Activated T-cell treated with anti-CD3 and anti-CD28 coated beads, Interleukin-2, amount 50 U/mL, for 1 hour (primary cell): ENCODE results near the gene WFIKKN1.
A peak's percentile ranks its signal among the peaks of the same experiment; 100 is the strongest.

Experiments used
- DNase-seq: peaks from one replicate; pipeline ENCODE4 v3.0.0-alpha.2; 2020

Gene WFIKKN1

DNA sequence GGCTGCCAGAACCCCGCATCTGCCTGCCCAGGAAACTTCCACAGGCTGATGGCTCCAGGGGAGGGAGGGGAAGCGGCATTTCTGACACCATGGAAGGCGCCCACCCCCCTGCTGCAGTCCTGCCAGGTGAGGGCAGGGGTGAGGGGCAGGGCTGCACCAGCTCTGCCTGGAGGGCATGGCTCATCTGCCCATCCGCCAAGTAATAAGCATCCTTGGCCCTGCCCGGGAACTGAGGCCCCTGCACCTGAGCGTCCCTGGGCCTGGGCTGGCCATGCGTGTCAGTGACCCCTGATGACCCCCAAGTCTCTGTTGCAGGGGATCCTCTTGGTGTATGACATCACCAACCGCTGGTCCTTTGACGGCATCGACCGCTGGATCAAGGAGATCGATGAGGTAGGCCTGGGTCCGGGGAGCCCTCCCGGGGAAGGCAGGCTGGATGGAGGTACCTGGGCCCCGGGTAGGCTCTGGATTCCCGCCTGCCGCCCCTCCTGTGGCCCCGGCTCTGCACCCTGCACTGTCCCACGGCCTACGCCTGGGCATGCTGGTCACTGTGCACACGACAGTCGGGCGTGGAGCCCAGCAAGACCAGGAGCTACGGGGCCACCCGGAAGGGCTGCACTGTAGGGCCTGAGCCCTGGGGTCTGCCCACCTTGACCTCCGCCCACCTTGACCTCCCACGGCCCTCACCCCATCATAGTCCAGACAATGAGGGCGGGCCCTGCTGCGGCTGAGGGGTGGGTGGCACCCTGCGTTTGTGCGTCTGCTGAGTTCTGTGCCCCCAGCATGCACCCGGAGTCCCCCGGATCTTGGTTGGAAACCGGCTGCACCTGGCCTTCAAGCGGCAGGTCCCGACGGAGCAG is 5.4 kb upstream of the WFIKKN1 start:
- DNase-seq: no peak

DNA sequence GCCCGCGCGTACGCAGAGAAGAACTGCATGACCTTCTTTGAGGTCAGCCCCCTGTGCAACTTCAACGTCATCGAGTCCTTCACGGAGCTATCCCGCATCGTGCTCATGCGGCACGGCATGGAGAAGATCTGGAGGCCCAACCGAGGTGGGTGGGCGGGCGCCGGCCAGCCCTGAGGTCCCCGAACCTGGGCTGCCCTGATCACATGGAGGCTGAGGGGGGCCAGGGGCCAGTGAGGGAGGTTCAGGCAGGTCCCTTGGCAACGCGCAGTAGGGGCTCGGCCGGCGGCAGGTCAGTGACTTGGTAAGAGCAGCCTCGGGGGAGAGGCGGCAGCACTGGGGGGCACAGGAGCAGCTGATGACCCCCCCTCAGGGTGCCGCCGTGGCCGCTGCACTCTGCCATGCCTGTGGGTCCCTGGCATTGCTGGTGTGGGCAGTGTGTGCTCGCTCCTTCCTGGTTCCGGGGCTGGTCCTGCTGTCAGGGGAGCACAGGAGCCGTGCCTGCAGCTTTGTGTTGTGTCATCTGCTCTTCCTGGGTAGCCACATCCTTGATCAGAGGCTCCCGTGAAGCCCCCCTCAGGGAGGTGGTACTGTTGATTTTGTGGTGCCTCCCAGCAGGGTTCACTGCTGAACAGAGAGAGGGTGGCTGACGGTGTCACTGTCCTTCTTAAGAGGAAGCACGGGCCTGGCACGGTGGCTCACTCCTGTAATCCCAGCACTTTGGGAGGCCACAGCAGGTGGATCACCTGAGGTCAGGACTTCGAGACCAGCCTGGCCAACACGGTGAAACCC is 4.6 kb upstream of the WFIKKN1 start:
- no peak for DNase-seq

DNA sequence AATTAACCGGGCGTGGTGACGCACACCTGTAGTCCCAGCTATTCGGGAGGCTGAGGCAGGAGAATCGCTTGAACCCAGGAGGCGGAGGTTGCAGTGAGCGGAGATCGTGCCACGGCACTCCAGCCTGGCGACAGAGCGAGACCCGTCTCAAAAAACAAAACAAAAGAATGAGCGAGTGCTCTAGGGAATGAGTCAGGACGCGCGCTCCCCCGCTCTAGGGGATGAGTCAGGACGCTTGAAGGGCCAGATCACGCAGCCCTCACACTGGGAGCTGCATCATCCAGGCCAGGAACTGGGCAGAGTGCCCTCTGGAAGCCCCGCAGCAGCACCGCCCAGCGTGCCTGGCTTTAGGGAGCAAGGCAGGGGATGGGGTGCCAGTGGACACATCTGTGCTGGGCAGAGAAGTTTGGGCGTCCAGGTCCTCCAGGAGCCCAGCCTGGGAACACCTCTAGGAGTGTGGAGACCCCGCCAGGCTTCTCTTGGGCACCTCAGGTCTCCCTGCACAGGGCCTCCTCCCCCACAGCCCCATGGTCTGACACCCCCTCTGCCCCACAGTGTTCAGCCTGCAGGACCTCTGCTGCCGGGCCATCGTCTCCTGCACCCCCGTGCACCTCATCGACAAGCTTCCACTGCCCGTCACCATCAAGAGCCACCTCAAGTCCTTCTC is 3.9 kb upstream of the WFIKKN1 start:
- DNase-seq: no peak

DNA sequence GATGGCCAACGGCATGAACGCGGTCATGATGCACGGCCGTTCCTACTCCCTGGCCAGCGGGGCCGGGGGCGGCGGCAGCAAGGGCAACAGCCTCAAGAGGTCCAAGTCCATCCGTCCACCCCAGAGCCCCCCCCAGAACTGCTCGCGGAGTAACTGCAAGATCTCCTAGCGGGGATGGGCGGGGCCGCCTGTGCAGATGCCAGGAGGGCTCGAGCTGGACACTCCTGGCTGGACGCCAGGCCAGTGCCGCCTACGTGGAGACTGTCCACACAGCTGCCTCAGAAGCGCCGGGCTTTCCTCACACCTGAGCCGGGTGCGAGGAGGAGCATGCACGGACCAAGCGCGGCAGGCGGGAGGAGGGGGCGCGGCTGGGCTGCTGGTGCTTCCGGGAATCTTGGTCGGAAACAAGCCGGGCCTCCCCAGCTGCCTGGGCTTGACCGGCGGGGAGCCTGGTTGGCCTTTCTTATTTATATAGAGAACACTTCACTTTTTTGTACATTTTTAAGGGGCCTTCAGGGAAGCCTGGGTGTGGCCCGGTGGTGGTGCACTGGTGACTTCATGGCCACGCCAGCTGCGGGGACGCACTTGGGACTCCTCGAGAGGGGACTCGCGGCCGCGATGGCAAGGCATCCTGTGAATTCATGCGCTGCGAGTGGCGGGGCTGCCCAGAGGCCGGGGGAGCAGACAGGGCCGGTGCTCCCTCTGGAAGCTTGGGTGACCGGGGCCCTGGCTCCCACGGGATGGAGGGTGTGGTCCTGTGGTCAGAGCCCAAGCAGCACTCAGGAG is 3.1 kb upstream of the WFIKKN1 start:
- no peak for DNase-seq

DNA sequence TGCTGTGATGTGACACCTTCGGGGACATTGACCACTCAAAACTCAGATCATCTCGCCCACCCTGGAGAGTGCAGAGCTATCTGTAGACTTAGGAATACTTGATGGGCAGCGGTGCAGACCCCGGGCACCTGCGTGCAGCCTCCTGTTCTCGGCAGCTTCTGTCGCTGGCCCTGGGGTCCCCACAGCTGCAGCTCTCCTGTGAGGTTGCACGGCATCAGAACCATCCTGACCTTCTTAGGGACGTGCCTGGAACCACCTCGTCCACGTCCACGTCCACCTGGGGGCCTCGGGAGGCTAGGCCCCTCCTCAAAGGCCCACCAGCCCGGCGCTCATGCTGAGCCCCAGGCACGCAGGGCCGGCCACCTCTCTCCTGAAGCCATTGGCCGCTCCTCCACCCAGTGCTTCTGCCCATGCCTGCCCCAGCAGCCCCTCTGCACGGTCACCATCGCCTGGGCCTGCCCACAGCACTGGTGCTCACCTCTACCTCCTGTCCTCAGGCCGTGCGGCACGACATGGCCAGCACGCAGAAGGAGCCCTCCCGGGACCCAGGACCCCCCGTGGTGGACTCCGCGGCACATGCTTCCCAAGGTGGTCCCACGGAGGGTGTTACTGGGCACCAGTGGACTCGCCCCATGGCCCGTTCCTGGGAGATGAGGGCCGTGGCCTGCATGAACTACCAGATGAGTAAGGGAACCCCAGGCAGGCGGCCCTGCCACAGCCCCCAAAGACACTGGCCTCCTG is 2.3 kb upstream of the WFIKKN1 start:
- no peak for DNase-seq

DNA sequence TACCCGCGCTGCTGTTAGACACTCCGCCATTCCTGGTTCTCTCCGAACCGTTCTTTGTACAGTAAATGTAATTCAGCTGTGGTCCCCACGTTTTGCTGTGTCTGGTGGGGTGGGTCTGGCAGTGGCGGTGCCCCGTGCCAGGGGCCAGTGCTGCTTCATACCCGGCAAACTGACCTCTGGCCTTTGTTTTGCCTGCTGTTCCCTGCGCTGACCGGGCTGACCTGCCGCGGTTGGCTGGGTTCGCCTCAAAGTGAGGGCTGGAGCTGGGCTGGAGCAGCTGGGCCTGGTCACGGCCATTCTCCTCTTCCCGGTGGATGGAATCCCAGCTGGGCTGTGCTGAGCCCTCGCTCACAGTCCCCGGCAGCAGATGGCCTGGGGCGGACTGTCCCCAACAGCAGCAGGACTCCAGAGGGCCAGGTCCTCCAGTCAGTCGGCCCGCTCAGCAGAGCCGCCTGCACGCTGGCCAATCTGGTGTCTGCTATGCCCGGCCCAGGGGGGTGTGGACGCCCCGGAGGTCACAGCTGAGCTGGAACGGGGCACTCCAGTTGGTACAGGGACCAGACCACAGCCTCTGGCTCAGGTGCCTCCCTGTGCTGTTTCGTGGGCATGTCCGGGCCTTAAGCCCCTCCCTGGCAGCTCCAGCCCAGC is 1.5 kb upstream of the WFIKKN1 start:
- DNase-seq: no peak

DNA sequence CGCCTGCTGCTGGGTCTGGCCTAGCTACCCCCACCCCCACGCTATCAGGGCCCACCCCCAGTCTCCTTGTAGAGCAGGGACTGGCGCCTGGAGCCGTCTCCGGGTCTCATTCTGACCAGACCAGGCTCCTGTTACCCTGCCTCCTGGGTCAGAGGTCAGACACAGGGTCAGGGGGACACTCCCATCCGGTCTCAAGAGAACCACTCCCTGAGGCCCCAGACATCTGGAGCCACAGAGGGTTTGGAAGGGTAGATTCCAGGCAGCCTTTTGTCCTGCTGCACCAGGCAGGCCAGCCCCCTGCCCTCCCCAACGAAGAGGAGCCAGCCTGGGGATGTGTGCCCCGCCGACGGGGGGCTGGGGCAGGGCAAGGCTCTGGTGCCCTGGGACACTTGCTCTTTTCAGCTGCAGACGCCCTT is 944 bp upstream of the WFIKKN1 start:
- no peak for DNase-seq

DNA sequence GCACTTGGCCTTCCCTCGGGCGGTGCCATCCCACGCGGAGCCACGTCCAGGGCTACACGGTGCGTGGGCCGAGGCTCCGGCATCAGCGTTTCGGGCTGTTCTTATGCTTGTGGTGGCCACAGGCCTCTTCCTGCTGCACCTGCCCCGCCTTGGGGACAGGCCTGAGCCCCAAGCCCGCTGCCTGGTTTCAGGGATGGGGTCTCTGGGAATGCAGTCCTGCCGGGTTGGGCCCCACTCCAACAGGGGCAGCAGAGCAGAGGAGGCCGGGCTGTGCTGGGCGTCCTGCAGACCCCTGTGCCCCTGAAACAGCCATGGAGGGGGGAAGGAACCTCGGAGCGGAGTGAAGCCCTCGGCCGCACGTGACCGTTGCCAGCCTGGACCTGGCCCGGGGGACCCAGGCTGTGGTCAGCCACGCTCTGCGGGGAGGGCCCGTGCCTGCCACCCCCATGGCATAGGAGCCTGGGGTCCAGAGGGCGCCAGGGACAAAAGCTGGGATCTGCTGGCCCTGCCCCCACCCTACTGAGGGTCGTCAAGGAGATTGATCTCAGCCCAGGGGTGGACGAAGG is 453 bp upstream of the WFIKKN1 start:
- no peak for DNase-seq

DNA sequence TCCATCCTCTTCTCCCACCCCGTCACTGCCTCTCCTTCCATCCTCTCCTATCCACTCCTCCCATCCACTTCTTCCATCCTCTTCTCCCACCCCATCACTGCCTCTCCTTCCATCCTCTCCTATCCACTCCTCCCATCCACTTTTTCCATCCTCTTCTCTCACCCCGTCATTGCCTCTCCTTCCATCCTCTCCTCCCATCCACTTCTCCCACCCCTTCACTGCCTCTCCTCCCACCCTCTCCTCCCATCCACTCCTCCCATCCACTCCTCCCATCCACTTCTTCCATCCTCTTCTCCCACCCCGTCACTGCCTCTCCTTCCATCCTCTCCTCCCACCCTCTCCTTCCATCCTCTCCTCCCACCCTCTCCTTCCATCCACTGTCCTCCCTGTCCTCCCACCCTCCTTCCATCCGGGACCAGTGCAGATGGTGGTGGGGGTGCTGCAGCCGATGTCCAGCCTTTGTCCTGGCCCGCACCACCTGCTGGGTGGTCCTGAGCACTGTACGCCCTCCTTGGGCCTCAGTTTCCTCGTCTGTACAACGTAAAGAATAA is 1.1 kb downstream of the WFIKKN1 start:
- no peak for DNase-seq

DNA sequence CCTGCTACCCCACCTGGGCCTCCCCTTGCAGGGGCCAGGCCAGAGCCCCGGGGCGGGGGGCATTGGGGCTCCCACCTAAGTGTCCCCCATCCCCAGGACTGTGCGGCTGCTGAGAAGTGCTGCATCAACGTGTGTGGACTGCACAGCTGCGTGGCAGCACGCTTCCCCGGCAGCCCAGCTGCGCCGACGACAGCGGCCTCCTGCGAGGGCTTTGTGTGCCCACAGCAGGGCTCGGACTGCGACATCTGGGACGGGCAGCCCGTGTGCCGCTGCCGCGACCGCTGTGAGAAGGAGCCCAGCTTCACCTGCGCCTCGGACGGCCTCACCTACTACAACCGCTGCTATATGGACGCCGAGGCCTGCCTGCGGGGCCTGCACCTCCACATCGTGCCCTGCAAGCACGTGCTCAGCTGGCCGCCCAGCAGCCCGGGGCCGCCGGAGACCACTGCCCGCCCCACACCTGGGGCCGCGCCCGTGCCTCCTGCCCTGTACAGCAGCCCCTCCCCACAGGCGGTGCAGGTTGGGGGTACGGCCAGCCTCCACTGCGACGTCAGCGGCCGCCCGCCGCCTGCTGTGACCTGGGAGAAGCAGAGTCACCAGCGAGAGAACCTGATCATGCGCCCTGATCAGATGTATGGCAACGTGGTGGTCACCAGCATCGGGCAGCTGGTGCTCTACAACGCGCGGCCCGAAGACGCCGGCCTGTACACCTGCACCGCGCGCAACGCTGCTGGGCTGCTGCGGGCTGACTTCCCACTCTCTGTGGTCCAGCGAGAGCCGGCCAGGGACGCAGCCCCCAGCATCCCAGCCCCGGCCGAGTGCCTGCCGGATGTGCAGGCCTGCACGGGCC is 1.9 kb downstream of the WFIKKN1 start:
- no peak for DNase-seq

DNA sequence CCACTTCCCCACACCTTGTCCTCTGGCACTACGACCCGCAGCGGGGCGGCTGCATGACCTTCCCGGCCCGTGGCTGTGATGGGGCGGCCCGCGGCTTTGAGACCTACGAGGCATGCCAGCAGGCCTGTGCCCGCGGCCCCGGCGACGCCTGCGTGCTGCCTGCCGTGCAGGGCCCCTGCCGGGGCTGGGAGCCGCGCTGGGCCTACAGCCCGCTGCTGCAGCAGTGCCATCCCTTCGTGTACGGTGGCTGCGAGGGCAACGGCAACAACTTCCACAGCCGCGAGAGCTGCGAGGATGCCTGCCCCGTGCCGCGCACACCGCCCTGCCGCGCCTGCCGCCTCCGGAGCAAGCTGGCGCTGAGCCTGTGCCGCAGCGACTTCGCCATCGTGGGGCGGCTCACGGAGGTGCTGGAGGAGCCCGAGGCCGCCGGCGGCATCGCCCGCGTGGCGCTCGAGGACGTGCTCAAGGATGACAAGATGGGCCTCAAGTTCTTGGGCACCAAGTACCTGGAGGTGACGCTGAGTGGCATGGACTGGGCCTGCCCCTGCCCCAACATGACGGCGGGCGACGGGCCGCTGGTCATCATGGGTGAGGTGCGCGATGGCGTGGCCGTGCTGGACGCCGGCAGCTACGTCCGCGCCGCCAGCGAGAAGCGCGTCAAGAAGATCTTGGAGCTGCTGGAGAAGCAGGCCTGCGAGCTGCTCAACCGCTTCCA is 2.7 kb downstream of the WFIKKN1 start:
- no peak for DNase-seq

DNA sequence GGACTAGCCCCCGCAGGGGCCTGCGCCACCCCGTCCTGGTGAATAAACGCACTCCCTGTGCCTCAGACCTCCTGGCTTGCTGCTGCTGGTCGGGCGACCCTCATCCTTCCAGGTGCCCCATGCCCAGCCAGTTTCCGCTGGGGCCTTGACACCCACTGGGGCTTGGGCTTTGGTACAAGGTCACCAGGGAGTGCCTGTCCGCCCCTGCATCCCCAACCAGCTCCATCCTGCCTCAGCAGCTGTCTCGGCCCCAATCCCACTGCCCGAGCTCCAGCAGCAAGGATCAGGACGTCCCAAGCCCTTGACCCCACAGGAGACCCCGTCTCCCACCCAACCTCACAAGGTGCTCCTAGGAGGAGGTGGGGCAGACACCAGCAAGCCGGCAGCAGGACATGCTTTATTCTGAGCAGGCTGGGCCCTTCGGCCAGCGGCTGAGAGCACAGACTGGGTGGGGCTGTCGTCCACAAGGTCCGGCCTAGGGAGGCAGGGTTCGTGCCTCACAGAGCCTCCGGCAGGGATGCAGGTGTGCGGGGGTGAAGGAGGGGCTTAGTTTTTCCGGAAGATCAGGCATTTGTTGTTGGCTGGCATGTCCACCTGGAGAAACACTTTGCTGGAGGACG is 3.4 kb downstream of the WFIKKN1 start:
- no peak for DNase-seq

DNA sequence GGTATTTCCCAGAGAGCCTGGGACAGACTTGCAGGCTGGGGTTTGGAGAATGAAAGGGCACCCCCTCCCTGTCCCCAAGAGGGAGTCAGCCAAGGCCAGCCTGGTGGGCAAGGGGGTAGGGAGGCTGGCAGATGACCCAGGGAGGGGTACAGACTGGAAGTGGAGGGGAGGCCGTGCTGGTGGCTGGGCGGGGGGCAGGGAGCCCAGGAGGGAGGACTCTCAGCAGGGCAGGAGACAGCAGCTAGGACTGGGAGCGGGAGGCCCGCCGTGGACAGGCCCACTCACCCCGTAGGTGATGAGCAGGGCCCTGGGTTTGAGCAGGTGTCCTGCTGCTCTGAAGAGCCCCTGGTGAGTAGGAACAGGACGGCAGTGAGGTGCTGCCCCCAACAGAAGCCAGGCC is 4.2 kb downstream of the WFIKKN1 start:
- no peak for DNase-seq

DNA sequence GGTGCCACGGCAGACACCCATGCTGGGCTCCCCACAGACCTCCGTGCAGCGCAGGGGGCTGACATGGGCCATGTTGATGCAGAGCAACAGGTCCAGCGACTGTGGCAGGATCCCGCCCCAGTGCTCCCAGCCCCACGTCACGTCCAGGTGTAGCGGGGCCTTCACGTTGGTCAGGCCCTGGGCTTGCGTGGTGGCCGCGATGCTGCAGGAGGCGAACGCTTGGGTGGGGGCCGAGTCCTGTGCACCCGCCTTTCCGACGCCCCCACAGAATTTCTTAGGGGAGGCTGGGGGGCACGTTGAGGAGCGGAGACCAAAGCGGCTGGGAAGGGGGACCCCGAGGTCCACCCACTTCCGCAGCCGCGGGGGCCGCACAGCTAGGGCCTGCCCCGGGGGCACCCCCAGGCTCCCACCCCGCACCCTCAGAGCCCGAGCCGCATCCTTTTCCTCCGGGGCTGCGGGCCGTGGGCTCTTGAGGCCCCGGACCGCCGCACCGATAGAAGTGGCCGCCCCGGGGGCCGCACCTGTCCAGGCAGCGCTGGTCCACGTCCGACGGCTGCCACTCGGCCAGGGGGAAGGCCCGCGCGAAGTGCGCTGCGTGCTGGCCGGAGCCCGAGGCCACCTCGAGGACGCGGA is 4.9 kb downstream of the WFIKKN1 start:
- DNase-seq: no peak

DNA sequence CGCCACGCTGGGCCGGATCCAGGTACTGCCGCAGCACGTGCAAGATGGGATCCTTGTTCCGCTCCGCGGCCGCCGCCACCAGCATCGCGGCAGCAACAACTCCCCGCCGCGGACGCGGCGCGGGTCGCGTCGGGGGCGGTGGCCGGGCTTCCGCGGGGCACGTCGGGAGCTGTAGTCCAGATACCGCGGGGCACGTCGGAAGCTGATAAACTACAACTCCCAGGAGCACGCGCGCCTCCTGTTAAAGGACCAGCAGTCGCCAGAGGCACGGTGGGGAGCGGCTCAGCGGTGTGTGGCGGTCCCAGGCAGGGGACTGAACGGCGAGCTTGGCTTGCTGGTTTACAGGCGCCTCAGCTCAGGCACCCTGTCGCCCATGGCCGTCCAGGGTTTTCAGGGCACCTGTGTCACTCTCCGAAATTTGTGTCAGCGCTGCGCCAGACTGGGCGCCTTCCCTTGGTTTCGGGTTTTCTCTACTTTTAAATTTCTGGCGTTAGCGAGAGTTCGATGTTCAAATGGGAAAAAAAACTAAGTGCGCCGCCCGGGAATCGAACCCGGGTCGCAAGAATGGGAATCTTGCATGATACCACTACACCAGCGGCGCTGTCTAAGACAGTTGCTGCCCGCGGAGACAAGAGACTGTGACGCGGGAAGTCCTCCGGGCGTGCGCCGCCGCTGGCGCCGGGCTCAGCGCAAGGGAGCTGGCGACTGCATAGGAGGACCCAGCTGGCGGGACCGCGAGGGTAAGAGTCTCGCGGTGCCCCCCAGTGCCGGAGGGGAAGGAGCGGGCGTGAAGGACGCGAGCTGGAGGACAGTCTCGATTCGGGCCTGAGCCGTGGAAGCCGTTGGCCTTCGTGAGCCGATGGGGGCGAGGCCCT is 5.7 kb downstream of the WFIKKN1 start, which contains the start of gene METTL26:
TSS of gene METTL26 (minus strand) at position 100 of the 875 bp plus-strand sequence. CDS start at position 85, 15 bp downstream.
- peak; percentile 95 for DNase-seq

DNA sequence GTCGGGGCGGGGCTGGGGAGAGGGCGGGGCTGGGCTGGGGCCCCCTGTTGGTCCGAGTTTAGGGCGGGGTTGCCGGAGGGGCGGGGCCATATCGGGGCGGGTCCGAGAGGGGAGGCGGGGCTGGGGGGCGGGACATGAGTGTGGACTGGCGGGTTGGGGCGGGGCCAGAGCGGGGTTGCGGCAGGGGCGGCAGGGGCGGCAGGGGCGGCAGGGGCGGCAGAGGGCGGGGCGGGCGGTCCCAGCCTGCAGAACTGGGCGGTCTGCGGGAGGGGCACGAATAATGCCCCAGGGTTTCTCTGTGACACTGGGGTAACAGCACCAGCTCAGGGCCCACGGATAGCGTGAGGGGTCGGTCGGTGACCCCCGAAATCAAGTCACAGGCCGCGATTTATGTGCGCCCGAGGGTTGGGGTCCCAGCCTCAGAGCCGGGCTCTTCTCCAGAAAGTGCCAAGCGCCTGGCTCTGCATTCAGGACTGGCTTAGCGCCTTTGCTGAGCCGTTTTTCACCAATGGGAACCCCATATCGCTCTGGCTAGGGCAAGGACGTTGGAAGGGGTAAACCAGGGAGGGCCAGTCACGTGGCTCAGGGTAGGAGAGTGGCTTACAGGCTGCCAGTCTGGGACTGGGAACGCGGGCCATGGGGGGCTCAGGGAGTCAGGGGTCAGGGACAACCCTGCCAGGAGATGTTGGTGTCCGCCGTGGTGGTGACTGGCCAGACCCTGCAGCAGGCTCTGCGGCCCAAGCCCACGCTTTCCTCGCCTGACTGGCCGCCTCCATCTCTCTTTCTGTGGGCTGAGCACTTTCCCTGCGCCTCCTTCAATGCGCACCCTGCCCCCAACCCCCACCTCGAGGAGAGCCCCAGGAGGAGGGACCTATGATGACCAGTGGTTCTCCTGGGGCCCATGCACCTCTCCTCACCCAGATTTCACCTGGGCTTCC is 6.6 kb downstream of the WFIKKN1 start:
- DNase-seq: peak; percentile 38
